ENCODE measurements around the gene AHDC1.

GRCh38 chr1:27523337-27524020 lies 80.5 kb downstream of the AHDC1 start:
- TF ChIP-seq BHLHE40 (IDR thresholded peaks at IDR 0.05; ENCODE audit: low read depth, low read length) (no peak), JUNB (IDR thresholded peaks at IDR 0.05) (no peak), TFCP2L1 (CRISPR knock-in tag; IDR thresholded peaks at IDR 0.05) (no peak), CTCF (IDR thresholded peaks at IDR 0.05) (no peak; the same call in 1 of the 3 replicates), RFX5 (IDR thresholded peaks at IDR 0.05) (no peak), CEBPB (IDR thresholded peaks at IDR 0.05) (no peak)

Data from A549 (cell line).